Right renal pelvis (tissue), 4 donors: ENCODE results near the gene RHBDL1. TPM values are rescaled to one million over a fixed set of nuclear protein-coding genes. Genes with fewer than 3 reads are reported as not detected.

Experiments used
- DNase-seq, 4 donors: peaks; one replicate each; pipeline ENCODE4 v3.0.0-alpha.2; 2013; ENCODE audit warnings: low read depth in 4 of 4, low spot score in 3 of 4, missing footprints in 1 of 4
- polyA plus RNA-seq, 4 donors: library from polyadenylated mRNA; unstranded; fragments of 120-200 nt; gene quantifications; one replicate each; pipeline ENCODE4 v1.2.1, GENCODE V29; 2013; ENCODE audit not compliant: insufficient read length in 4 of 4

RHBDL1 gene
- polyA plus RNA-seq, 4 donors: 0.91 to 2.7 (median 1.8) TPM

- no peak for DNase-seq
Observed at GRCh38 chr16:672371-672770, 3.1 kb upstream of the RHBDL1 start.

- DNase-seq: no peak
Observed at GRCh38 chr16:672851-673250, 2.6 kb upstream of the RHBDL1 start.

GRCh38 chr16:673399-673991, 2.0 kb upstream of the RHBDL1 start:
- no peak for DNase-seq

- DNase-seq: no peak
Observed at GRCh38 chr16:674214-674881, 1.1 kb upstream of the RHBDL1 start.

GRCh38 chr16:675884-676564, 553 bp downstream of the RHBDL1 start:
- DNase-seq: no peak

GRCh38 chr16:676565-676902, 1.1 kb downstream of the RHBDL1 start:
- DNase-seq: no peak

- no peak for DNase-seq
Observed at GRCh38 chr16:676913-677312, 1.4 kb downstream of the RHBDL1 start.

- DNase-seq: no peak
Observed at GRCh38 chr16:677316-678190, 2.1 kb downstream of the RHBDL1 start.

GRCh38 chr16:678209-678857, 2.9 kb downstream of the RHBDL1 start:
- no peak for DNase-seq

- DNase-seq: peak in 1 of 4 donors; percentile 46
Observed at GRCh38 chr16:678858-679813, 3.7 kb downstream of the RHBDL1 start.

GRCh38 chr16:679814-680624, 4.5 kb downstream of the RHBDL1 start, which contains the start of gene STUB1:
TSS of gene STUB1 (plus strand) at chr16:680410. CDS start at chr16:680526, 116 bp downstream.
- DNase-seq: peak in 3 of 4 donors; percentile 57 to 68 (median 65)

GRCh38 chr16:680625-680945, 5.1 kb downstream of the RHBDL1 start:
- DNase-seq: no peak

- DNase-seq: no peak
Observed at GRCh38 chr16:680967-681745, 5.7 kb downstream of the RHBDL1 start.

GRCh38 chr16:681746-682427, 6.4 kb downstream of the RHBDL1 start:
- DNase-seq: no peak

GRCh38 chr16:682493-683395, 7.3 kb downstream of the RHBDL1 start:
- DNase-seq: no peak

- DNase-seq: no peak
Observed at GRCh38 chr16:683396-684070, 8.1 kb downstream of the RHBDL1 start.
